ENCODE data around the gene CWC15. TPM values are rescaled to one million over a fixed set of nuclear protein-coding genes. Genes with fewer than 3 reads are reported as not detected.

CWC15 gene
- total RNA-seq, 2 experiments from 2014 or later, result 42.5 to 66.0 TPM

DNA sequence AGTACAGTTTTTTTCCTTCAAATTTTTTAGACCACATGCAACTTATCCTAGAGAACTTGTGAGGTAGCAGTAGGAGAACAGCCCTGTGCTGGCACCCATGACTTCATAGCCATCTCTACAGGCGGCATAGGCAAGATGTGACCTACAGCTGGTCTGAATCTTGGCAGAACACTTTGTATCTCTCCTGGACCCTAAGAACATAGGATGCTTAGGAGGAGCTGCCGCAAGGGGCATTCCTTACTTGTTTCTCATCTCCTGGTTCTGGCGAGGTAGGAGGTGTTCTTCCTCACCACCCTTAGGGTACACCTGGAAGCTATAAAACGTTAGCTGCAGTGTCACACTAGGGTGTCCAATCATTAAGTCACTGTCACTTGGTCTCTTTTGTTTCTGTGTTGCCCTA is 16.4 kb downstream of the CWC15 start:
- Histone ChIP-seq H3K4me1 (ENCODE audit: insufficient read depth, low read length, poor library complexity, severe bottlenecking) (no peaks in the 10 kb centered on the region), H3K27ac (ENCODE audit: low read depth, low read length, poor library complexity, severe bottlenecking) (no peak overlapping the region), H3K9me2 (ENCODE audit: insufficient read depth, low read length) (no peaks in the 10 kb centered on the region), H3K4me3 (ENCODE audit: low read depth, low read length, poor library complexity, severe bottlenecking) (no peak overlapping the region), H2AFZ (ENCODE audit: low read length) (no peak overlapping the region), H3K4me2 (ENCODE audit: low read length) (no peak overlapping the region), H3K9me3 (ENCODE audit: low read length) (no peaks in the 10 kb centered on the region), H3K36me3 (ENCODE audit: insufficient read depth, low read length) (peaks cover 28% of the 10 kb centered on the region), H4K20me1 (ENCODE audit: insufficient read depth, low read length) (0 out of 2 replicates have a peak, but pooled peaks cover 4% of the 10 kb centered on the region), H3K79me2 (ENCODE audit: insufficient read depth, low read depth, low read length) (no peaks in the 10 kb centered on the region)
- no TSS peak for BruUV-seq (replicated peaks)
- CTCF ChIA-PET (ENCODE audit: unreplicated experiment), result no interaction called here
- POLR2A ChIA-PET, result interaction anchor here (0.6 to 1.0 kb wide), 2 partner anchors 16 to 955 kb away, joined by 3 to 6 read pairs; no protein-coding TSS in a partner anchor
- no peak for DNase-seq (ENCODE audit: low spot score)
- TF ChIP-seq, protein P1, sequence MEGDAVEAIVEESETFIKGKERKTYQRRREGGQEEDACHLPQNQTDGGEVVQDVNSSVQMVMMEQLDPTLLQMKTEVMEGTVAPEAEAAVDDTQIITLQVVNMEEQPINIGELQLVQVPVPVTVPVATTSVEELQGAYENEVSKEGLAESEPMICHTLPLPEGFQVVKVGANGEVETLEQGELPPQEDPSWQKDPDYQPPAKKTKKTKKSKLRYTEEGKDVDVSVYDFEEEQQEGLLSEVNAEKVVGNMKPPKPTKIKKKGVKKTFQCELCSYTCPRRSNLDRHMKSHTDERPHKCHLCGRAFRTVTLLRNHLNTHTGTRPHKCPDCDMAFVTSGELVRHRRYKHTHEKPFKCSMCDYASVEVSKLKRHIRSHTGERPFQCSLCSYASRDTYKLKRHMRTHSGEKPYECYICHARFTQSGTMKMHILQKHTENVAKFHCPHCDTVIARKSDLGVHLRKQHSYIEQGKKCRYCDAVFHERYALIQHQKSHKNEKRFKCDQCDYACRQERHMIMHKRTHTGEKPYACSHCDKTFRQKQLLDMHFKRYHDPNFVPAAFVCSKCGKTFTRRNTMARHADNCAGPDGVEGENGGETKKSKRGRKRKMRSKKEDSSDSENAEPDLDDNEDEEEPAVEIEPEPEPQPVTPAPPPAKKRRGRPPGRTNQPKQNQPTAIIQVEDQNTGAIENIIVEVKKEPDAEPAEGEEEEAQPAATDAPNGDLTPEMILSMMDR (conservative IDR thresholded peaks at IDR 0.05; ENCODE audit: low read length), result no peak
- no peak for TF ChIP-seq EZH2phosphoT487 (IDR thresholded peaks at IDR 0.05; ENCODE audit: borderline replicate concordance, low read depth, low read length)
- intact Hi-C loops (cut with micrococcal nuclease; ENCODE audit: unreplicated experiment), result no loop called here

DNA sequence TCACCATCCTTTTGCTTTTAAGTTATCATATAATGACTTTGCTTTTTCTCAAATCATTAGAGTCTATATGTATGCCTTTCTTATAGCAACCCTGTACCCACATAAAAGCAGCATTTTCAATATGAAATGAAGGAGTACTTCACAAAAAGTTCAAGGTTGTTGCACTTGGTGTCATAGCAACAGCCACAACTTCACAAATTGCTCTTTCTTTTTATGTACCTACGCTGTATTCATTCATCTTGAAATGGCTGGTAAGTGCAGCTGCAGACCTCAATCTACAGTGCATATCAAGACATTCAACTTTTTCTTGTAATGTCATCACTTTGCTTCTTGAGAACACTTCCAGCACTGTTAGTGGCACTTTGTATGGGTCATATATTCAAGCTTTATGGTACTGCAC is 18.6 kb downstream of the CWC15 start:
- CTCF ChIA-PET (ENCODE audit: unreplicated experiment), result no interaction called here
- peaks cover 8% of the 10 kb centered on the region; the same call in 1 of the 2 replicates for H3K36me3 ChIP-seq (ENCODE audit: insufficient read depth, low read length)
- BruUV-seq (replicated peaks), result no TSS peak
- no peak for DNase-seq (ENCODE audit: low spot score)
- no peaks in the 10 kb centered on the region for H3K4me1 ChIP-seq (ENCODE audit: insufficient read depth, low read length, poor library complexity, severe bottlenecking)
- no peak overlapping the region for H3K4me3 ChIP-seq (ENCODE audit: low read depth, low read length, poor library complexity, severe bottlenecking)
- no peak for TF ChIP-seq EZH2phosphoT487 (IDR thresholded peaks at IDR 0.05; ENCODE audit: borderline replicate concordance, low read depth, low read length)
- TF ChIP-seq, protein P1 (conservative IDR thresholded peaks at IDR 0.05; ENCODE audit: low read length), result no peak
- no peak overlapping the region for H3K27ac ChIP-seq (ENCODE audit: low read depth, low read length, poor library complexity, severe bottlenecking)
- POLR2A ChIA-PET, result no interaction called here
- no peaks in the 10 kb centered on the region for H3K9me3 ChIP-seq (ENCODE audit: low read length)
- no peaks in the 10 kb centered on the region for H3K9me2 ChIP-seq (ENCODE audit: insufficient read depth, low read length)
- no peaks in the 10 kb centered on the region for H3K79me2 ChIP-seq (ENCODE audit: insufficient read depth, low read depth, low read length)
- no peak overlapping the region for H3K4me2 ChIP-seq (ENCODE audit: low read length)
- no peak overlapping the region for H2AFZ ChIP-seq (ENCODE audit: low read length)
- no peaks in the 10 kb centered on the region for H4K20me1 ChIP-seq (ENCODE audit: insufficient read depth, low read length)
- intact Hi-C loops (cut with micrococcal nuclease; ENCODE audit: unreplicated experiment), result no loop called here

GRCh38 chr11:94948070-94948617 is 25.2 kb downstream of the CWC15 start:
- TF ChIP-seq EZH2phosphoT487 (IDR thresholded peaks at IDR 0.05; ENCODE audit: borderline replicate concordance, low read depth, low read length), result no peak
- TF ChIP-seq, protein P1 (conservative IDR thresholded peaks at IDR 0.05; ENCODE audit: low read length), result no peak
- H3K9me3 ChIP-seq (ENCODE audit: low read length), result no peaks in the 10 kb centered on the region
- H3K4me1 ChIP-seq (ENCODE audit: insufficient read depth, low read length, poor library complexity, severe bottlenecking), result no peaks in the 10 kb centered on the region
- H3K4me2 ChIP-seq (ENCODE audit: low read length), result no peak overlapping the region
- BruUV-seq (replicated peaks), result no TSS peak
- no peaks in the 10 kb centered on the region for H3K9me2 ChIP-seq (ENCODE audit: insufficient read depth, low read length)
- H3K36me3 ChIP-seq (ENCODE audit: insufficient read depth, low read length), result no peaks in the 10 kb centered on the region
- no peaks in the 10 kb centered on the region for H3K79me2 ChIP-seq (ENCODE audit: insufficient read depth, low read depth, low read length)
- H2AFZ ChIP-seq (ENCODE audit: low read length), result no peak overlapping the region
- ChIA-PET CTCF (ENCODE audit: unreplicated experiment) (no interaction called here), POLR2A (interaction anchor here (0.6 to 1.0 kb wide), 2 partner anchors 13 to 151 kb away, joined by 3 read pairs; no protein-coding TSS in a partner anchor)
- H4K20me1 ChIP-seq (ENCODE audit: insufficient read depth, low read length), result no peaks in the 10 kb centered on the region
- no peak overlapping the region for H3K27ac ChIP-seq (ENCODE audit: low read depth, low read length, poor library complexity, severe bottlenecking)
- DNase-seq (ENCODE audit: low spot score), result no peak
- H3K4me3 ChIP-seq (ENCODE audit: low read depth, low read length, poor library complexity, severe bottlenecking), result no peak overlapping the region
- intact Hi-C loops (cut with micrococcal nuclease; ENCODE audit: unreplicated experiment), result no loop called here

Data from OCI-LY7 (cell line).